Smooth muscle cell of the brain vasculature (primary cell): ENCODE data around the gene GADL1.

Experiments
- DNase-seq: peaks from one replicate; pipeline ENCODE4 v3.0.0-alpha.2; 2012; ENCODE audit warnings: low read depth, low spot score

GADL1 gene

GRCh38 chr3:30894521-30895251 lies at the start of gene GADL1:
TSS of gene GADL1 (minus strand) at chr3:30894661. CDS start at chr3:30894614, 47 bp downstream.
- no peak for DNase-seq

GRCh38 chr3:30944124-30944523 lies 49.7 kb upstream of the GADL1 start:
- DNase-seq: no peak

- DNase-seq: no peak
These were observed 48.7 kb upstream of the GADL1 start for GRCh38 chr3:30943206-30943605.

- no peak for DNase-seq
These were observed 46.9 kb upstream of the GADL1 start for GRCh38 chr3:30941342-30941741.

GRCh38 chr3:30940740-30941139 lies 46.3 kb upstream of the GADL1 start:
- DNase-seq: no peak

- DNase-seq: peak; percentile 15
These were observed 39.7 kb upstream of the GADL1 start for GRCh38 chr3:30934208-30934550.

- no peak for DNase-seq
These were observed 39.2 kb upstream of the GADL1 start for GRCh38 chr3:30933478-30934207.

GRCh38 chr3:30932513-30933098 lies 38.1 kb upstream of the GADL1 start:
- no peak for DNase-seq

- DNase-seq: no peak
These were observed 30.3 kb upstream of the GADL1 start for GRCh38 chr3:30924763-30925162.

- no peak for DNase-seq
These were observed 25.1 kb upstream of the GADL1 start for GRCh38 chr3:30919564-30919963.

GRCh38 chr3:30918761-30919160 lies 24.3 kb upstream of the GADL1 start:
- DNase-seq: no peak

GRCh38 chr3:30915782-30916181 lies 21.3 kb upstream of the GADL1 start:
- DNase-seq: no peak

- DNase-seq: no peak
These were observed 20.2 kb upstream of the GADL1 start for GRCh38 chr3:30914696-30915095.

GRCh38 chr3:30913176-30913575 lies 18.7 kb upstream of the GADL1 start:
- DNase-seq: no peak

GRCh38 chr3:30912301-30912700 lies 17.8 kb upstream of the GADL1 start:
- no peak for DNase-seq

GRCh38 chr3:30908456-30909037 lies 14.1 kb upstream of the GADL1 start:
- DNase-seq: no peak

GRCh38 chr3:30904996-30905395 lies 10.5 kb upstream of the GADL1 start:
- DNase-seq: no peak

- DNase-seq: no peak
These were observed 868 bp upstream of the GADL1 start for GRCh38 chr3:30895329-30895728.

GRCh38 chr3:30893678-30894325 lies 659 bp downstream of the GADL1 start:
- no peak for DNase-seq

- no peak for DNase-seq
These were observed 3.6 kb downstream of the GADL1 start for GRCh38 chr3:30890907-30891306.

GRCh38 chr3:30886888-30887287 lies 7.6 kb downstream of the GADL1 start:
- no peak for DNase-seq

- no peak for DNase-seq
These were observed 15.6 kb downstream of the GADL1 start for GRCh38 chr3:30878862-30879261.
